ENCODE measurements around the gene IGDCC3. TPM values are rescaled to one million over a fixed set of nuclear protein-coding genes. Genes with fewer than 3 reads are reported as not detected.

IGDCC3 gene
- total and polyA plus RNA-seq, 2 donors (not counting 1 experiment from before 2014, with no cell fraction given) = not detected

DNA sequence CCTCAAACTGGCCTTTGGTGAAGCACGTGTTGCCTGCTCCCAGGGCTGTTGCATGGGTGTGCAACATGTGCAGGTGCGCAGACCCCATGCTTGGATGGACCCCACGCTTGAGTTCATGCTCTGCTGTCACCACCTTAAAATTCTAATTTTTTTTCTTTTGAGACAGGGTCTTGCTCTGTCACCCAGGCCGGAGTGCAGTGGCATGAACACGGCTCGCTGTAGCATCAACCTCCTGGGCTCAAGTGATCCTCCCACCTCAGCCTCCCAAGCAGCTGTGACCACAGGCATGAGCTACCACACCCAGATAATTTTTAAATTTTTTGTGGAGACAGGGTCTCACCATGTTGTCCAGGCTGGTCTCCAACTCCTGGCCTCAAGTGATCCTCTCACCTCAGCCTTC is 9.1 kb upstream of the IGDCC3 start:
- Mint-ChIP-seq H3K9me3 (ENCODE audit: insufficient read depth) (no peaks in the 10 kb centered on the region), H3K4me3 (no peak overlapping the region), H3K4me1 (peaks cover 16% of the 10 kb centered on the region), H3K27ac (no peak overlapping the region), H3K27me3 (peaks cover 34% of the 10 kb centered on the region)
- ChIA-PET POLR2A (no interaction called here), CTCF (interaction anchor here (0.6 to 8.9 kb wide), 6 partner anchors 8 to 353 kb away, joined by 3 to 165 read pairs (median 14); no protein-coding TSS in a partner anchor)
- Histone ChIP-seq H4K20me1 (ENCODE audit: control insufficient read depth, insufficient read depth, low read length, poor library complexity, severe bottlenecking) (no peaks in the 10 kb centered on the region), H2AFZ (ENCODE audit: insufficient read depth, low read depth, low read length, poor library complexity, severe bottlenecking) (no peak overlapping the region), H3K4me1 (ENCODE audit: control insufficient read depth in 2 of 2, insufficient read depth in 2 of 2, low read length in 2 of 2) (peaks cover 7 to 13% of the 10 kb centered on the region in 2 donors), H3K9ac (ENCODE audit: low read length) (no peak overlapping the region), H3K27me3 (replicated peaks in 1 of 4; ENCODE audit: control extremely low read depth in 1 of 4, control insufficient read depth in 3 of 4, insufficient read depth in 4 of 4, low read length in 3 of 4) (peaks cover 0 to 19% (median 3%) of the 10 kb centered on the region in 4 experiments), H3K36me3 (replicated peaks in 1 of 2; ENCODE audit: control extremely low read depth in 1 of 2, control insufficient read depth in 1 of 2, extremely low read depth in 1 of 2, insufficient read depth in 2 of 2, low read length in 1 of 2) (no peaks in the 10 kb centered on the region), H3K79me2 (ENCODE audit: control insufficient read depth, insufficient read depth, low read length) (no peaks in the 10 kb centered on the region), H3K4me2 (replicated peaks; ENCODE audit: low read depth, low read length, poor library complexity, severe bottlenecking) (no peak overlapping the region), H3K9me3 (ENCODE audit: control extremely low read depth in 1 of 3, control insufficient read depth in 2 of 3, insufficient read depth in 1 of 3, low read length in 2 of 3) (peaks cover 0 to 3% (median 0%) of the 10 kb centered on the region in 3 donors), H3K4me3 (ENCODE audit: control extremely low read depth in 1 of 5, extremely low read depth in 1 of 5, insufficient read depth in 1 of 5, low read depth in 2 of 5, low read length in 4 of 5) (no peak overlapping the region), H3K27ac (ENCODE audit: low read length in 2 of 2) (no peak overlapping the region)
- 93% methylated on average over 6 of the region's 6 CpGs for WGBS (ENCODE audit: insufficient coverage)
- intact Hi-C loops (cut with micrococcal nuclease) = no loop called here
- TF ChIP-seq, protein P1, sequence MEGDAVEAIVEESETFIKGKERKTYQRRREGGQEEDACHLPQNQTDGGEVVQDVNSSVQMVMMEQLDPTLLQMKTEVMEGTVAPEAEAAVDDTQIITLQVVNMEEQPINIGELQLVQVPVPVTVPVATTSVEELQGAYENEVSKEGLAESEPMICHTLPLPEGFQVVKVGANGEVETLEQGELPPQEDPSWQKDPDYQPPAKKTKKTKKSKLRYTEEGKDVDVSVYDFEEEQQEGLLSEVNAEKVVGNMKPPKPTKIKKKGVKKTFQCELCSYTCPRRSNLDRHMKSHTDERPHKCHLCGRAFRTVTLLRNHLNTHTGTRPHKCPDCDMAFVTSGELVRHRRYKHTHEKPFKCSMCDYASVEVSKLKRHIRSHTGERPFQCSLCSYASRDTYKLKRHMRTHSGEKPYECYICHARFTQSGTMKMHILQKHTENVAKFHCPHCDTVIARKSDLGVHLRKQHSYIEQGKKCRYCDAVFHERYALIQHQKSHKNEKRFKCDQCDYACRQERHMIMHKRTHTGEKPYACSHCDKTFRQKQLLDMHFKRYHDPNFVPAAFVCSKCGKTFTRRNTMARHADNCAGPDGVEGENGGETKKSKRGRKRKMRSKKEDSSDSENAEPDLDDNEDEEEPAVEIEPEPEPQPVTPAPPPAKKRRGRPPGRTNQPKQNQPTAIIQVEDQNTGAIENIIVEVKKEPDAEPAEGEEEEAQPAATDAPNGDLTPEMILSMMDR (IDR thresholded peaks at IDR 0.05) = no peak
- TF ChIP-seq EZH2 (IDR thresholded peaks at IDR 0.05; ENCODE audit: borderline replicate concordance, insufficient read depth, low read depth, low read length, poor library complexity, severe bottlenecking) = no peak
- DNase-seq (no peak), ATAC-seq (ENCODE audit: low read depth) (no peak)

DNA sequence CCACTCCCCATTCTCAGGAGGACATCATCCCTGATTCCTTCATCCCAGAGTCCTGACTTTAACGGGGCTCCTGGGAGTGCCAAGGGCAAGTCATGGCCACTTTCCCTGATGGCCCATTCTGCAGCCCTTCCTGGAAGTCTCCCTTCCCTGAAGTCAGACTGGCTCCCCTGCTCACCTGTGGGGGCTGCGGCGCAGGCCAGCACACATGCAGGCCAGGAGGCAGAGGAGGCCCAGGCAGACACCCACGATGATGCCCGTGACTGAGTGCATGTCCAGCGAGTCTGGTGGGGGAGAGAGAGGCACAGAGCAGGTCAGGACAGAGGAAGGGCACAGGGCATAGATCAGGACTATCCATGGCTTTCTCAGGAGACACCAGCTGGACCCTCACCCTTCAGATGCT is 8.6 kb upstream of the IGDCC3 start:
- H3K36me3 ChIP-seq (replicated peaks in 1 of 2; ENCODE audit: control extremely low read depth in 1 of 2, control insufficient read depth in 1 of 2, extremely low read depth in 1 of 2, insufficient read depth in 2 of 2, low read length in 1 of 2) = no peaks in the 10 kb centered on the region
- Mint-ChIP-seq H3K27me3 (peaks cover 39% of the 10 kb centered on the region), H3K27ac (peak overlapping the region; percentile 32), H3K4me1 (peaks cover 16% of the 10 kb centered on the region), H3K9me3 (ENCODE audit: insufficient read depth) (no peaks in the 10 kb centered on the region), H3K4me3 (no peak overlapping the region)
- no peak overlapping the region for H3K4me2 ChIP-seq (replicated peaks; ENCODE audit: low read depth, low read length, poor library complexity, severe bottlenecking)
- H3K4me1 ChIP-seq (ENCODE audit: control insufficient read depth in 2 of 2, insufficient read depth in 2 of 2, low read length in 2 of 2) = peaks cover 7 to 13% of the 10 kb centered on the region in 2 donors
- TF ChIP-seq, protein P1 (IDR thresholded peaks at IDR 0.05) = no peak
- no peak for TF ChIP-seq EZH2 (IDR thresholded peaks at IDR 0.05; ENCODE audit: borderline replicate concordance, insufficient read depth, low read depth, low read length, poor library complexity, severe bottlenecking)
- H2AFZ ChIP-seq (ENCODE audit: insufficient read depth, low read depth, low read length, poor library complexity, severe bottlenecking) = no peak overlapping the region
- peaks cover 0 to 3% (median 0%) of the 10 kb centered on the region in 3 donors for H3K9me3 ChIP-seq (ENCODE audit: control extremely low read depth in 1 of 3, control insufficient read depth in 2 of 3, insufficient read depth in 1 of 3, low read length in 2 of 3)
- CTCF ChIA-PET = interaction anchor here (1.0 to 8.9 kb wide), 9 partner anchors 8 to 352 kb away, joined by 3 to 165 read pairs (median 14); partner anchors contain the start of gene RNU5B-1
- H3K27ac ChIP-seq (ENCODE audit: low read length in 2 of 2) = no peak overlapping the region
- no peaks in the 10 kb centered on the region for H3K79me2 ChIP-seq (ENCODE audit: control insufficient read depth, insufficient read depth, low read length)
- H3K27me3 ChIP-seq (replicated peaks in 1 of 4; ENCODE audit: control extremely low read depth in 1 of 4, control insufficient read depth in 3 of 4, insufficient read depth in 4 of 4, low read length in 3 of 4) = peaks cover 0 to 17% (median 3%) of the 10 kb centered on the region in 4 experiments
- no peak overlapping the region for H3K9ac ChIP-seq (ENCODE audit: low read length)
- H3K4me3 ChIP-seq (ENCODE audit: control extremely low read depth in 1 of 5, extremely low read depth in 1 of 5, insufficient read depth in 1 of 5, low read depth in 2 of 5, low read length in 4 of 5) = no peak overlapping the region
- intact Hi-C loops (cut with micrococcal nuclease) = no loop called here
- no peak for ATAC-seq (ENCODE audit: low read depth)
- 91% methylated on average over 4 of the region's 6 CpGs for WGBS (ENCODE audit: insufficient coverage)
- H4K20me1 ChIP-seq (ENCODE audit: control insufficient read depth, insufficient read depth, low read length, poor library complexity, severe bottlenecking) = no peaks in the 10 kb centered on the region
- POLR2A ChIA-PET = no interaction called here
- no peak for DNase-seq
